ENCODE results near the gene TSGA10IP. TPM values are rescaled to one million over a fixed set of nuclear protein-coding genes. Genes with fewer than 3 reads are reported as not detected.

Gene TSGA10IP
- total RNA-seq, 4 donors from 2014 or later = not detected

Other genes with a start within 250 kb of the TSGA10IP start
- 100 to 1,000 TPM in 1 of 4 donors, 10 to 100 TPM in 3; 69.8 to 103 (median 77.5) TPM for gene KAT5, start 233.2 kb upstream of the TSGA10IP start, total RNA-seq
- 10 to 100 TPM; 24.5 to 53.8 (median 33.7) TPM for gene RNASEH2C, start 224.7 kb upstream of the TSGA10IP start, total RNA-seq
- gene AP5B1, start 164.5 kb upstream of the TSGA10IP start, total RNA-seq = 10 to 100 TPM; 26.3 to 55.9 (median 38.1) TPM
- gene OVOL1, start 158.4 kb upstream of the TSGA10IP start, total RNA-seq = 100 to 1,000 TPM in 2 of 4 donors, 10 to 100 TPM in 2; 64.4 to 196 (median 121) TPM
- gene SNX32, start 111.5 kb upstream of the TSGA10IP start, total RNA-seq = 1 to 10 TPM in 1 of 4 donors, under 1 TPM in 1, not detected in 2; 0.76 to 1.1 TPM
- gene CFL1, start 87.3 kb upstream of the TSGA10IP start, total RNA-seq = 100 to 1,000 TPM; 331 to 608 (median 584) TPM
- gene MUS81, start 85.0 kb upstream of the TSGA10IP start, total RNA-seq = 10 to 100 TPM; 22.8 to 46.2 (median 32.2) TPM
- gene EFEMP2, start 72.7 kb upstream of the TSGA10IP start, total RNA-seq = 10 to 100 TPM in 3 of 4 donors, 1 to 10 TPM in 1; 7.3 to 22.0 (median 13.0) TPM
- 1 to 10 TPM in 2 of 4 donors, under 1 TPM in 1, not detected in 1; 0.76 to 5.0 (median 1.4) TPM for gene CTSW, start 65.6 kb upstream of the TSGA10IP start, total RNA-seq
- gene FIBP, start 57.0 kb upstream of the TSGA10IP start, total RNA-seq = 10 to 100 TPM; 46.9 to 89.3 (median 74.6) TPM
- gene CCDC85B, start 54.8 kb upstream of the TSGA10IP start, total RNA-seq = 10 to 100 TPM; 16.0 to 35.8 (median 28.0) TPM
- 100 to 1,000 TPM in 1 of 4 donors, 10 to 100 TPM in 1, 1 to 10 TPM in 2; 5.0 to 118 (median 28.9) TPM for gene FOSL1, start 45.1 kb upstream of the TSGA10IP start, total RNA-seq
- 10 to 100 TPM; 17.4 to 21.6 (median 19.5) TPM for gene C11orf68, start 26.4 kb upstream of the TSGA10IP start, total RNA-seq
- gene DRAP1, start 26.1 kb upstream of the TSGA10IP start, total RNA-seq = 10 to 100 TPM; 54.2 to 82.5 (median 68.0) TPM
- gene SART1, start 16.3 kb downstream of the TSGA10IP start, total RNA-seq = 10 to 100 TPM; 21.1 to 56.6 (median 26.1) TPM
- gene EIF1AD, start 56.7 kb downstream of the TSGA10IP start, total RNA-seq = 10 to 100 TPM; 51.8 to 61.6 (median 55.9) TPM
- 10 to 100 TPM; 32.1 to 54.2 (median 42.6) TPM for gene BANF1, start 57.0 kb downstream of the TSGA10IP start, total RNA-seq
- 1,000 to 10,000 TPM in 2 of 4 donors, 100 to 1,000 TPM in 1, 10 to 100 TPM in 1; 48.8 to 2,556 (median 968) TPM for gene CST6, start 66.5 kb downstream of the TSGA10IP start, total RNA-seq
- gene CATSPER1, start 81.0 kb downstream of the TSGA10IP start, total RNA-seq = not detected
- not detected for gene GAL3ST3, start 103.7 kb downstream of the TSGA10IP start, total RNA-seq
- gene SF3B2, start 106.9 kb downstream of the TSGA10IP start, total RNA-seq = 100 to 1,000 TPM; 117 to 175 (median 149) TPM
- gene PACS1, start 124.8 kb downstream of the TSGA10IP start, total RNA-seq = 10 to 100 TPM; 30.5 to 78.6 (median 41.8) TPM